Fibroblast of skin of right quadriceps (primary cell): ENCODE results near the gene METTL13.
A peak's percentile ranks its signal among the peaks of the same experiment; 100 is the strongest.

ENCODE experiments used
- DNase-seq: peaks from one replicate; pipeline ENCODE4 v3.0.0-alpha.2; 2013

METTL13 gene, protein sequence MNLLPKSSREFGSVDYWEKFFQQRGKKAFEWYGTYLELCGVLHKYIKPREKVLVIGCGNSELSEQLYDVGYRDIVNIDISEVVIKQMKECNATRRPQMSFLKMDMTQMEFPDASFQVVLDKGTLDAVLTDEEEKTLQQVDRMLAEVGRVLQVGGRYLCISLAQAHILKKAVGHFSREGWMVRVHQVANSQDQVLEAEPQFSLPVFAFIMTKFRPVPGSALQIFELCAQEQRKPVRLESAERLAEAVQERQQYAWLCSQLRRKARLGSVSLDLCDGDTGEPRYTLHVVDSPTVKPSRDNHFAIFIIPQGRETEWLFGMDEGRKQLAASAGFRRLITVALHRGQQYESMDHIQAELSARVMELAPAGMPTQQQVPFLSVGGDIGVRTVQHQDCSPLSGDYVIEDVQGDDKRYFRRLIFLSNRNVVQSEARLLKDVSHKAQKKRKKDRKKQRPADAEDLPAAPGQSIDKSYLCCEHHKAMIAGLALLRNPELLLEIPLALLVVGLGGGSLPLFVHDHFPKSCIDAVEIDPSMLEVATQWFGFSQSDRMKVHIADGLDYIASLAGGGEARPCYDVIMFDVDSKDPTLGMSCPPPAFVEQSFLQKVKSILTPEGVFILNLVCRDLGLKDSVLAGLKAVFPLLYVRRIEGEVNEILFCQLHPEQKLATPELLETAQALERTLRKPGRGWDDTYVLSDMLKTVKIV

DNA sequence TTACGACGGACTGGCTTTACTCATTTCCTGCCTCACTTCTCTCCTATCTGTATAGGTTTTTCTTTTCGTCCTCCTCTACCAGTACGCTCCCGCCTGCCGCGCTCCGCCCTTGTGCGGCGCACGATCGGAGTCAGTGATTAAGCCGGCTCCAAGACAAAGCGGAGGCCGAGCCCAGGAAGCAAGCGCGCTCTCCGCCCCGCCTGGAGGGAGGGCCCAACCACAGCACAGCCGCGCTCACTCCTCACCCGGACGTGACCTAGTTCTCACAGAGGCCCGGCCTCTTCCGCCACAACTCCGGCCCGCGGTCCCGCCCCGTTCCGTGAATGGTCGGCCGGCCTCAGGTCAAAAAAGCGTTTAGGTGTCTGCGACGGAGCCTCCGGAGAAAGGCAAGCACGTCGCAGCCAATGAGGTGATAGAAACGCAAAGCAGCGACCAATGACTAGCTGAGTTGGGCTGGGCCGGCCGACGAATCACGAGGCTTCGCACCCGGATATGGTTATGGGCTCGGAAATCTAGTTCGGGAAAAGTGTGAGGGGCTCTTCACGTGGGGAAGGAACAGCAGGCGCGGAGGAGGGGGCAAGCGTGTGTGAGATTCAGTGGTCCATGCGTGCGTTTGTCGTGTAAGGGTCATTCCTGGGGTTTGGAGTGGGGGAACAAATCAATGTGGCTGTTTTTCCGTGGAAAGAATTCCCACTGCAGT lies at the start of gene METTL13:
METTL13 (plus strand) TSS at position 485 of the 700 bp plus-strand sequence. CDS start 308 bp downstream, outside the sequence.
- peak; percentile 99 for DNase-seq

DNA sequence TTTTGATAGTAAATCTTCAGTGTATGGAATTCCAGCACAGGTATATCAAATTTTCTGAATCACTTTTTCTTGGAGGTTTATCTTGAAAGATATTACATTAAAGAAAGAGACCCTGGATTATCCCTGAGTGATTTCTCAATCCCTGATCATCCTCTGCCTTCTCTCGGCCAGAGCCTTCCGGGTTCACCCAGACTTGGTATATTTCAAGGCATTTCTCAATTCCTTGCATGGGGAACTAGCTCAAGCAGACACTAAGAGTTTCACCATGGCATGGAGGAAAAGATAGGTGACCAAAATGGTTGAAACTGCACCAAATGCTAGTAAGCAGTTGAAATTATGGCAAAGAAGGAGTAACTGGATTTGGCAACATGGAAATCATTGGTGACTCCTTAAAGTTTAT lies 45.3 kb upstream of the METTL13 start:
- no peak for DNase-seq

DNA sequence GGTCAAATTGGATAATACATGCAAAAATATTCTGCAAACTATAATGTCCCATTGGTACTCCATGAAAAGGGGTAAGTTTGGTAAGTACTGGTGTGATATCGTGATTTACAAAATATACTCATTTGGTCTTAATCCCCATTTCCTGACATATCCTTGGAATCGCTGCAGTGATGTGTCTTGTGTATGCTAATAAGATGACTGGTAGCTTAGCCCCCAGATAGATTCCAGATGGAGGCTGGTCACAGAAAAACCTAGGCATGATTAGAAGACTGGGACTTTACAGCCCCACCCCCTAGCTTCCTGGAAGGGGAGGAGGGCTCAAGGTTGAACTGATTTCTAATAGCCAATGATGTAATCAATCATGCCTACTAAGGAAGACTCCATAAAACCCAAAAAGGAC lies 42.5 kb upstream of the METTL13 start:
- DNase-seq = peak; percentile 80

DNA sequence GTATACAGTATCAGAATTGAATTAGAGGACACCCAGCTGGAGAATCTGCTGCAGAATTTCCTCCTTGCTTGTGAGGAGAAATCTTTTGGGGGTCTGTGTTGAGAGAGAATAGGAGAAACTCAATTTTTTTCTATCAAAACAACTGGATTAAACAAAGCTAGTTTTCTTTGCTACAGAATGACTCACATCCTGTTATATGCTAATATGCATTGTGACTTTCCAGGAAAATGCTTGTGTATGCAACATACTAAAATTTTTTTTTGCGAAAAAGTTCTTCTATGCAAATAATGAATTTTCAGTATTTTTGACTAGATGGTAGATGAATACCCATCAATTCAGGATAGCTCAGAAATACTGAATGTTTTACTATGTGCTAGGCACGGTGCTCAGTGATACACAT lies 41.8 kb upstream of the METTL13 start:
- DNase-seq = peak; percentile 29

DNA sequence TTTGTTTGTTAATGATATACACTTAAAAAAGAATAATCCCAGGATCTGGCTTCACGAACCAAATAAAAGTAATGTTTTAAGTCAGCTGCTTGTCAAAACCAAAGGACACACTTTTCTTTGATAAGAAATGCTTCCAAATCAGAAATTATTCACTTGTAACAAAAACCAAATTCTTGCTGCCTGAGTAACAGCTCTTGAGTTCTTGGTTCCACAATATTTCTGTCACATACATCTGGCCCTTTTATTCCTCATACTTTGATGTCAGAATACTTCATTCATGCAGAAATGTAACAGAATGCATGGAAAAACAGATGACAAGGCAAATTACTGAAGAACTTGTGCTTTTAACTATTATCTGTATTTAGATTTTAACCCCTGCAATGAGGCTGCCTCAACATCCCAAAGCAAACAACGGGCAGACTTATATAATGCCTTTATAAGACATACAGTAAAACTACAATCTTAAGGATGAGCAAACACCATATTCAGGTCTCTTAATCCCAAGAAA lies 41.0 kb upstream of the METTL13 start:
- peak; percentile 24 for DNase-seq

DNA sequence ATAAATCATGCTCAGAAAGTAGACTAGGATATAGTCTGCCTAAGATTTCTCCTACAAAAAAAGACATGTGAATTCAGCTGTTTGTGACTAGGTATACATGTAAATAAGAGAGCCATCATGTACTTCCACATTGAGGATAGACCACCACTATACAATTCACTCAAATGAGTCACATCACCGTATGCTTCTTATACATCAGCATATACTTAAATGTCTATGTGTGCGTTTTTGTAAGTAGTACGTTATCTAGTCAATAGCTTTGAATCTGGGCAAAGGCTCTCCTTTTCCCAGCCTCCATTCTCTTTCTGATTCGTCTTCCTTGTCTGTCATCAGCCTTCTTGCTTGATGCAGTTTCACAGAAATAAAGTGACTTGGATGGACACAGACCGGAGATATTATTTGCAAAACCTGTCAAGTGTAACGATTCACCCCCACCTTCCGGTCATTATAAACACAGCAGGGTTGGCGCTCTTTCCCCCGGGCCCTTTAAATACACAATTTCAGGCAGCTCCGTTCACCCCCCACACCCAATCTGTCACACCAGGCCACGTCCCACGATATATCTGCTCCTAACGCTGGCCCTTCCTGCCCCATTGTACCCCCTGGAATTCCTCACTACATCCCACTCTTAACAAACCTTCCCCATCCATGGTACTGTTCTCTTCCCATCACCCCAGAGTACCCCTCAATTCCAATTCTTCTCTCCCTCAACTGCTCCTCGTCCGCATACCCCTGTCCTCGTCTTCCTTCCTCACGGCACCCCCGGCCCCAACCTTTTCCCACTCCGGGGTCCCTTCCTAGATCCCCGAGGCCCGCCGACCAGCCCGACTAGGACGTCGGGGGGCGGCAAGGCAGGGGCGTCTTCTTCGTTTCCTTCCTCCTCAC lies 40.2 kb upstream of the METTL13 start:
- DNase-seq = peak; percentile 20

DNA sequence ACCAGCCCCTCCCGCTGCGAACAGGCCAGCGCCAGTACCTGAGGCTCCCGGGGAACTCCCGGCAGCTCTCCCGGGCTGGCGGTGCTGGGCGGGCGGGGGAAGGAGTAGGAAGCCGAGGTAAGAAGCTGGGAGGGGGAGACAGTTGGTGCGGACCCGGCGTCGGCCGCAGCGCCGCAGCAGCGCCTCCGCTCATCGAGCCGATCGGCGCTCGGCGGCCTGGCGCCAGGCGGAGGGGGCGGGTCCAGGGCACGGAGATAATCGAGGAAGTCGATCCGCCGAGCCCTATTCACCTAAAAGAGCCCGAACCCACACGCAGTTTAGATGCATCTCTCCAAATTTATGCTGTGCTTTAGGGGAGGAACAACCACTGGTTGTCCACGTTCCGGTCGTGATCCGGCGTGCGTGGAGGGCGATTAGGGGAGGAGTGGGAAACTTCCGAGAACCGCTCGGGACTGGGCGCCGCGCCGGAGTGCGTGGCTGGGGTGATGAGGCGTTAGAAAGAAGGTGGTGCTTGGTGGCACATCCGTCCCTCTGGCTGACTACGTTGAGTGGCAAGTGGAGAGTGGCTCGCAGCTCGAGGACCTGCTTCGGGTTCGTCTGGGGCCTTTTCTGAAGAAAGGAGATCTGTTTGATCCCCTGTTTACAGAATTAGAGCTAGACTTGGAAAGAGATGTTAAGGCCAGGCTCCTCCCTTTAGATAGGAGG lies 39.4 kb upstream of the METTL13 start, which contains the start of gene VAMP4:
VAMP4 (minus strand) TSS at position 194 of the 705 bp plus-strand sequence. CDS start 3,651 bp downstream, outside the sequence.
- DNase-seq = peak; percentile 83

DNA sequence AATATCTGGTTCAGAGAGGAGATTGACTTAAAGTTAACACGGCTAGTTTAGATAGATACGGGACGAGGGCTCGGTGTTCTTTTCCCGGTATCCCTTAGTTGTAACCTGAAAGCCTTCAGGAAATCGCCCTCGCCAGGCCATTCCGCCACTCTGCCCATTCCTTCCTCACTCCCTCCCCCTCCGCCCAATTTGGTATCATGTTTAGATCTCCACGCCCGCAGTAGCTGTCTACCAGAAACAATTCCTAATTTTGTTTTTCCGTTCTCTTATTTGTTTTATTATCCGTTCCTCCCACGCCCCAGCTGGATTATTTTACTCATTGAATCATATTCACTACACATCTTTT lies 38.9 kb upstream of the METTL13 start:
- DNase-seq = peak; percentile 46

DNA sequence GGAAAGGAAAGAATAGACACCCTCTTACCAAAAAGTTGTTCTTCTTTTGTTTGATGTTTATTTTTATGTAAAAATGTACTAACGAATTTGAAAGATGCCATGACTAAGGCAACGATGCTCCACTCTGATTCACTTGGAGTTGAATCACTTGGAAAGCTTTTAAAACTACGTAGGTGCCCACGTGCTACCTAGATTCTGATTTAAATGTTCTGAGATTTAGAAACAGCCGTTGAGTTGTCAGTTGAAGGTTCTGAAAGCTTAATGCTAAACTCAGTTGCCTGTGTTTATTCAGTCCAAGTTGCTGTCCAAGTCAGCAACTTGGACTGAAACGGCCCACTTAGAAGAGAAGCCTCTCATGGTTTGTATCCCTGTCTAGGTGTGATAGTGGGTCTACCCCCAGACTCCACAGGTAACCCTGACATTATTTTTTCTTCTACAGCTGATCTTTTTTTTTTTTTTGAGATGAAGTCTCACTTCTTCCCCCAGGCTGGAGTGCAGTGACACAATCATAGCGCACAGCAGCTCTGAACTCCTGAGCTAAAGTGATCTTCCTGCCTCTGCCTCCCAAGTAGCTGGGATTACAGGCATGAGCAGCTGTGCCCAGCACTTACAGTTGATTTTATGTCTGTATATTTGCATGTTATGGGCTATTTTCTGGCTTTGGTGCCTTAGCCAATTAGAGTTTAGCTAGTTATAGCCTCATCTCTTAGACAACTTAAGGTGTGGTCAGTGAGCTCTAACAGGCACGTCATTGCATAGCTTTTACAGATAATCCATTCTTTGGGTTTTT lies 38.2 kb upstream of the METTL13 start:
- peak; percentile 70 for DNase-seq

DNA sequence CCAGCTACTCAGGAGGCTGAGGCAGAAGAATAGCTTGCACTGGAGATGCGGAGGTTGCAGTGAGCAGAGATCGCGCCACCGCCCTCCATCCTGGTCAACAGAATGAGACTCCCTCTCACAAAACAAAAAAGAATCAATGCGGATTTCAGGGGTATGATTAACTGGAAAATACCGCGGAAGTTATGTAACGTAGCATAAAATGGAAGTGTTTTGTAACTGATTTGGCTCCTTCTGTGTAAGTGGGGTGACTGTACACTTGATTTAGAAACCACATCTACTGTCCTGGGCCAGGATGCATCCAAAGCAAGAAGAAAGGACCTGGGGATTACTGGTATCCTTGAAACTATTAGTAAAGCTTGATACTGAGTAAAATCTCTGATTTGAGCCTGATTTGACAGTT lies 36.5 kb upstream of the METTL13 start:
- no peak for DNase-seq

DNA sequence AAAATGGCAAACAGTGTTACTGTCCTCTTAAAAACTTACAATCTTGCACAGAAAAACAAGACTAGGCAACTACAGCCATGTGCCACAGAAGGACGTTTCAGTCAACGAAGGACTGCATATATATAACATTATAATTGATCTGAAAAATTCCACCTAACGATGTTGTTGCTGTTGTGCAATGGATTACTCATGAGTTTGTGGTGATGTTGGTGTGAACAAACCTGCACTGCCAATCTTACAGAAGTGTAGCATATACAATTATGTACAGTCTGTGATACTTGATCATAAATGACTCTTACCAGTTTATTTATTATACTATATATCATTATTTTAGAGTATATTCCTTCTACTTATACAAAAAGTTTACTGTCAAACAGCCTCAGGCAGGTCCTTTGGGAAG lies 32.8 kb upstream of the METTL13 start:
- DNase-seq = no peak

DNA sequence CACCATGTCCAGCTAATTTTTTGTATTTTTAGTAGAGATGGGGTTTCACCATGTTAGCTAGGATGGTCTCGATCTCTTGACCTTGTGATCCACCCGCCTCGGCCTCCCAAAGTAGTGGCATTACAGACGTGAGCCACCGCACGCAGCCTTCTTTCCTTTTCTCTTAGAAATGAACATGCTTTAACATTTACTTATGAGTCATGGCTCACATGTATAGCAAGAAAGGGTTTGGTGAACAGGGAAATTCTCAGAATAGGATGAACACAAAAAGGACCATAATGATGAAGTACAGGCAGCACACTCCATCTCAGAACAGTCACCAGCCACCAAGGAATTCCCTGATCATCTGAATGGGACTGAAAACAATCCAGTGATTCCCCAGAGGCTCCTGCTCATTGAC lies 30.2 kb upstream of the METTL13 start:
- DNase-seq = no peak

DNA sequence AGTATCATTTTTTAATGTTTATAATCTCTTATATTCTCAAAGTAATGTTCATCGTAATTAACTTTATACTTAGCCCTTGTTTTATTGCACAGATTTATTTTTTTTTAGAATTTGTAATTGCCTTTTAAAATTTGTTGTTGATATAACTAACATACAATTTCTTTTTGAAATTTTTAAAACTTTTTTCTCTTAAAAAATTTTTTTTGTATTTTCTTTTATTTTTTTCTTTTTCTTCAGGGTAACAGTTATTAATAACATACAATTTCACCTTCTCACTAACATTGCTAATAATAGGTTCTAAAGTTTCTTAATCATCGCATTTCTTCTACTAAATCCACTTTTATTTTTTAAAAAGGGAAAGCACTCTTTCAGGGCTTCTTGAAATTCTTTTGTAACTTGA lies 28.3 kb upstream of the METTL13 start:
- no peak for DNase-seq

DNA sequence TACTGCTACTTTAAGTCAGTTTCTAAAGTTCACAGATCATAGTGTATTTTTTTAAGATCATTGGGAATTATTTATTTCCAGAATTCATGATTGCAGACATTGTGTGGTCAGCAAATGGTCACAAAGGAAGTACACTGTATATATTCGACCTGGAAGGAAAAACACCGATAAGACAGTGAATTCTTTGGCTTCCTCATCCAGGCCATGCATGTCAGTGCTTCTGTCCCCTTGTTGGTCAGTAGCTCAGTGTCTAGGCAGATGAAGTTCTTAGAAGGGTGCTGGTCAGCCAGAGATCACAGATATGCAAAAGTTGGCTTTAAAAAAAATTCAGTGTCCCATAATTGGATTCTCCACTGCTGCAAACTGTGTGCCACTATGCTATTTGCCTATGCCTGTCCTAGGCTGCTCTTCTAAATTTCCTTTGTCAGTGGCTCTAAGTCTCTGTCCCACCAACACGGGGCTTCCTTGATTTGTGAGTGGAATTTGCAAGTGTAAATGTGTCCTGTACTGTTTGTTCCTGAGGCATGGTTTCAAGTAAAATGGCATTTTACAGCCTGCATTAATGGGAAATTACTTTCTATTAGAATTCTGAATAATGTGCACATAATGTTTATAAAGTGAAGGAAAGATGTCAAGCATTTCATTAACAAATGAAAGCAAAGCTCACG lies 27.6 kb upstream of the METTL13 start:
- DNase-seq = no peak

DNA sequence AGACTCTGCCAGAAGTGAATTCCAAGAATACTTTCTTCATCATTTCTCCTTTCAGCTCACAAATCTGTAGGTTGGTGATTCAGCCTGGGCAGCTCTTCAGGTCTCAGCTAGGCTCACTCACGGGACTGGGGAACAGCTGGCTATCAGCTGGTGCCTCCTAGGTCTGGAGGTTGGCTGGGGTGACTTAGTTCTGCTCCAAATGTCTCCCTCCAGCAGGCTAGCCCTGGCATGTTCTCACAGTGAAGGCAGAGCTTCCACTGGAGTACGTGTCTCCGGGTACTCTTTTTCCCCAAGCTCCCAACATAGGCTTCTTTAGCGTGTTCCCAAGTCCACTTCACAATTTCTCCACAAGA lies 27.1 kb upstream of the METTL13 start:
- peak; percentile 51 for DNase-seq

DNA sequence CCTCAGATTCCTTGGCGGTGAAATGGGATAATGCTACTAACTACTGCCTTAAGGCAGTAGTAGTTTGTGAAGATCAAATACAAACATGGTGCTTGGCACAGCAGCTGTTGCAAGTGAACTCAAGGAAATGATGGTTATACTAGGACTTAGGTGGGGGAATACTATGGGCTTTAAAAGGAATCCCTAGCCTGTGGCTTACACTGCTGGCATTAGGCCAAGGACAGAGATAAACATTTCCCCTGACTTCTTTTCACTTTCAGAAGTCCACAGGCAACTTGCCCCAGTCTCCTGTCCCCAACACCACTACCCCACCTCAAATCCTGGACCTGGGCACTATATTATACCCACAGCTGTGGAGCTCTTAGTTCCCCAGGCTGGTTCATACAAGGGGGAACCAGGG lies 26.5 kb upstream of the METTL13 start:
- no peak for DNase-seq

DNA sequence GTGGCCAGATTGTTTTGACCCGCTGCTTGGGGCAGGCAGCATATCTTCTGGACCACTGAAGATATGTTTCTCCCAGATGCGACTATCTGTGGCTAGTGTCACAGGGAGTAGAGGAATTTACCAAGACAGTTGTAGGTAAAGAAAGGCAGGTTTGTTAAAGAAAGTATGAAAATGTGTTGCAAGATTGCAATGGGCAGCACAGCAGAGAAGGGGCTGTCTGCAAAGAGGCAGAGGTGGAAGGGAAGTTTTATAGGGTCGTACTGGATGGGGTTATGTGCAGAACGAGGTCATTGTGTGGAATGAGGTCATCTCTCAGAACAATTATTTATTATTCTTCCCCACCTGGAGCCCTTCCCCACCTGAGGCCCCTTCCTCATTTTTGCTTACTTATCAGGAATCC lies 24.6 kb upstream of the METTL13 start:
- DNase-seq = no peak

DNA sequence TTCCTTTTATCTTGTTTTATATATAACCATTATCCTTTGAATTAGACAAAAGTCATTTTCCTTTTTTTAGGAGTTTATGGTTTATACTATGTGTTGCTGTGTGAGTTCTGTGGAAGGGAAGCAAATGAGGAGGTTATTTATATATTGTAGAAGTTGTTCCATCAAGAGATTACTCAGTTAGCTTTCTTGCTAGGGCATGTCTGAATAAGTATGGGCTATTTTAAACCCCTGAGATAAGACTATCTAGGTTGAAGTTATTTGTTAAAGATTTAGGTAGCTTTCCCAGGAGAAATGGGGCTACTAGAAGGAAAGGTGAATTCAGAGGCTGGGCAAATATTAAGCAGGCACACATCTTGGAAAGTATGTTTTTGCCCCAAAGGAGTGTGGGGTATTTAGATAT lies 23.4 kb upstream of the METTL13 start:
- no peak for DNase-seq

DNA sequence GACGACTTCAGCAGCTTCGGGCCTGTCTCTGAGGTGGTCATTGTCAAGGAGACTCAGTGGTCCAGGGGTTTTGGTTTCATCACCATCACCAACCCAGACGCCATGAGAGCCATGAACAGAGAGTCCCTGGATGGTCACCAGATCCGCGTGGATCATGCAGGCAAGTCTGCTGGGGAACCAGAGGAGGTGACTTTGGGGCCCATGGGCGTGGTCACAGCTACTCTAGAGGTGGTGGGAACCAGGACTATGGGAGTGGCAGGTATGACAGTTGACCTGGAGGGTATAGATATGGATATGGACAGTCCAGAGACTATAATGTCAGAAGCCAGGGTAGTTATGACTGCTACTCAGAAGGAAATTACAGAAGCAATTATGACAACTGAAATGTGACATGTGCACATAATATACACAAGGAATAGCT lies 19.3 kb upstream of the METTL13 start:
- no peak for DNase-seq

DNA sequence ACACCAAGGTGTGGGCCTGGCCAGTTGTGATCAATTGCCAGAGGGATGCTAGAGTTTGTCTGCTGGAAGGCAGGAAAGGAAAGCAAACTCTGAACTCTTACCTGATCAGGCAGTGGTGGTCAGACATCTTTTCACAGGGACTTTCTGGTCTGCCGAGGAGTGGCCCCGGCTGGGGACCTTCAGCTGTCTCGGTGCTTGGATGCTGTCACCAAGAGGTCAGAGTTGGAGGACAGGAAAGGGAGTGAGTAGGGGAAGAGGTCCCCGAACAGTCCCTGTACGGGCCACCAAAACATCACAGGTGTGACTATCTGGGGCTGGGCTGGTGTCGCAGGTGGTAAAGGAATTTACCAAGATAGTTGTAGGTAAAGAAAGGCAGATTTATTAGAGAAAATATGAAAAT lies 17.7 kb upstream of the METTL13 start:
- no peak for DNase-seq
